Upper lobe of left lung (tissue), 4 donors: Measurements from ENCODE around the gene ZBTB38.

Experiments used
- CTCF ChIP-seq, 6 experiments: fragments of 450-650 bp in 4 of 6; fragments of 200-600 bp in 2 of 6; sonication (generic) in 2 of 6; IDR thresholded peaks; one replicate each; pipeline ENCODE4 v1.5.1; 2016 to 2019; ENCODE audit warnings: antibody characterized with exemption in 6 of 6
- EP300 ChIP-seq, 4 donors: sonication (generic); formaldehyde crosslinking; IDR thresholded peaks; one replicate each; pipeline ENCODE4 v1.5.1; 2017; ENCODE audit warnings: antibody characterized with exemption in 4 of 4, control low read depth in 2 of 4
- POLR2A ChIP-seq, 4 donors: fragments of 450-650 bp; IDR thresholded peaks; one replicate each; pipeline ENCODE4 v1.5.1; 2016 to 2017; ENCODE audit warnings: antibody characterized with exemption in 4 of 4, mild to moderate bottlenecking in 2 of 4
- POLR2AphosphoS5 ChIP-seq, 2 donors: sonication (generic); formaldehyde crosslinking; IDR thresholded peaks; one replicate each; pipeline ENCODE4 v1.5.1; 2017; ENCODE audit warnings: antibody characterized with exemption in 2 of 2

DNA sequence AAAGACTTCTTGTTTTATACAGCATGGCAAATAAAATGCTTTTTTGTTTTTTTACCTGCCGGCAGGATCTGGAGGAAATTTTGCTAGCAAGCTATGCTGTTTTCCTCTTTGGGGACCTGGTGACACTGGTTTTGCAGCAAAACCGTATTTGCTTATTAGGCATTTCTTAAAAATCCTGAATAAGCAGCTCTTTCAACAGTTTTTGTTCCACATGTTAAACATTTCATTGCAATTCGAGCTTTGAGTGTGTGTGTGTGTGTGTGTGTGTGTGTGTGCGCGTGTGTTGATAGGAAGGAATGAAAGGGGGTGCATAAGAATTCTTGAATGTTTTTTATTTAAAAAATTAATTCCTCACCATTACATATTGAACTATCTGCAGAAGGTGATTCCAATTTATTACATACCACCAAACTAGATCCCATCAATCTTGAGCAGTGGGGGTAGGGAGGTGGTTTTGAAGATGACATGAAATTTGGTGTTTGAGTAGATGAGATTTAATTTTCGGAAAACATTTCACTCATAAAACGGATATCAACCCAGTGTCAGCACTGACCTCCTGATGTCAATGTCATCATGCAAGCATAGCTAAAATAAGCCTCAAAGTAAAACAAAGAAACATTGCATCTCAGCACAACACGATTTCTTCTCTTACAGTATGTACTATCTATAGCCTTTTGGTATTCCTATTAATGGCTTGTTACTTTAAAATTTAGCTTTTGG, 17.3 kb downstream of the ZBTB38 start:
- TF ChIP-seq CTCF (IDR thresholded peaks at IDR 0.05) (no peak), EP300 (IDR thresholded peaks at IDR 0.05) (no peak), POLR2A (IDR thresholded peaks at IDR 0.05) (no peak), POLR2AphosphoS5 (IDR thresholded peaks at IDR 0.05) (no peak)
